Right hindlimb (tissue), 1 donor: ENCODE data around the gene FAM210B.
"Not testable (repeated sequence)": the region's sequence is repeated elsewhere in the genome, so short reads cannot be mapped to it uniquely, and the experiment has no call there.

ENCODE experiments used
- DNase-seq: peaks from one replicate; pipeline ENCODE4 v3.0.0-alpha.2; 2018

Gene FAM210B

DNA sequence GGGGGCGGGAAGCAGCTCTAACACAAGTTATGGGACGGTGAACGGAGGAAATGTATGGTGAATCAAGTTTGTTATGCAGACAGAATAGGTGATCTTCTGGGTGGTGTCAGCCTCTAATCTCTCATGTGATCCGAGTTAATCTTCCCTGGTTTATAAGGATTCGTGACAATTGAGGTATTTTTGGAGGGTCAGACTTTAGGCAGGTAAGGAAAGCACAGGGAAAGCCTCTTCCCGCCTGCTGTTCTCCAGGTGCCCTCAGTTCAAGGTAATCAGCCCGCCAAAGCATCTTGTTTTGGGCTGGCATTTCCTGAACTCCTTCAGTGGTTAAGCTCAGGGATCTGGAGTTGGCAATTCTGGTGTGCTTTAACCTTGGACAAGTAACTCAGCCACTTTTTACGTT lies 34.9 kb downstream of the FAM210B start:
- DNase-seq = no peak

DNA sequence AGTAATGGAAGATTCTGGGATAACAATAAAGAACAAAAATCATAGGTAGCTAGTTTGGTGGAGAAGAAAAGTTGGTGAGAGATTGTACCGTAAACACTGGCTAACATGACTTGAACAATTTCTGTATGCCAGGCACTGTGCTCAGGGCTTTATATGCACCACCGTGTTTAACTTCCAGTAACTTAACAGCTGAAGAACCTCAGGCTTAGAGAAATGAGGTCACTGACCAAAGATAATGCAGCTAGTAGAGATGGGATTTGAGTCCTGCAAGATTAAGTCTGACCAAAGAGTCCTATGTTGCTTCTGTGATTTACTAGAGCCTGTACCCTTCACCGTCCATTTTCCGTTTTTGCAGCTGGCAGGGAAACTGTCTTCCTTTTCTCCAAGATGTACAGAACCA lies 36.4 kb downstream of the FAM210B start:
- DNase-seq = no peak

DNA sequence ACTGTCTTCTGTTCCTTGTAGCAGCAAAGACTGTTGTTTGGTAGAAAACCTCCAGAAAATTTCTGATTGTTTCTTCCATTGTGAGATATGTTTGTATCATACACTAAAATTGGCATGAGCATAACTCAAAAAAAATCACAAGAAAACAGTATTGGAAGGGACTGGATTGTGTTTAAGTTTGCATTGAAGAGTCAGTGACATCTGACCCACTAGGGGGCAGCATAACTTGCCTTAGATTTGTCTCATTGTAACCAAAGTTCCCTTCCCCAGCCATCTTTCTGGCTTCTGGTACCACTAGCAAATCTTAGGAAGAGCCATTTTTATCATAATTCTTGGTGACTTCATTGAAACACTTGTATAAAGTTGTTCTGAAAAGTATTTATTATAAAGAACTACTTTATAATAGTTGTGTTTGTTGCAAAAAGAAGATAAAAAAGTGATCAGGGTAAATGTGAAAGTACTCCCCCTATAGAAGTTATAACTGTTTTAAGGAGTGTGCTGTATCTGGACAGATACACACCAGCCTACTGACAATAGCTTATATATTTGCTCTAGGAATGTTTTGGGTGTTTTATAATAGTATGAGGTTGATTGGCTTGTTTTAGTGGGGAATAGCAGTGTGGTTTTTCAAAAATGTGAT lies 41.3 kb downstream of the FAM210B start:
- DNase-seq = peak; percentile 58

DNA sequence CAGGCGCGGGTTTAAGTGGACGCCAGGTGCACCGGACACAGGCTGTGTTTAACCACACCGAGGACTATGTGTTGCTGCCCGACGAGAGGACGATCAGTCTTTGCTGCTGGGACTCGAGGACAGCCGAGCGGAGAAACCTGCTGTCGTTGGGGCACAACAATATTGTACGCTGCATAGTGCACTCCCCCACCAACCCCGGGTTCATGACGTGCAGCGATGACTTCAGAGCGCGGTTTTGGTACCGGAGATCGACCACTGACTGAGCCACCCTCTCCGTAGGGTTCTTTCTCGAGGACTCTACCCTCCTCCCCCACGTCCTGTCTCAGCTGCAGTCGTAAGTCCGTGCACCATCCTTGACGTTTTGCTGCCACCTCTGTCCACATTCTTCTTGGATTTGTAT lies 44.7 kb downstream of the FAM210B start:
- no peak for DNase-seq

DNA sequence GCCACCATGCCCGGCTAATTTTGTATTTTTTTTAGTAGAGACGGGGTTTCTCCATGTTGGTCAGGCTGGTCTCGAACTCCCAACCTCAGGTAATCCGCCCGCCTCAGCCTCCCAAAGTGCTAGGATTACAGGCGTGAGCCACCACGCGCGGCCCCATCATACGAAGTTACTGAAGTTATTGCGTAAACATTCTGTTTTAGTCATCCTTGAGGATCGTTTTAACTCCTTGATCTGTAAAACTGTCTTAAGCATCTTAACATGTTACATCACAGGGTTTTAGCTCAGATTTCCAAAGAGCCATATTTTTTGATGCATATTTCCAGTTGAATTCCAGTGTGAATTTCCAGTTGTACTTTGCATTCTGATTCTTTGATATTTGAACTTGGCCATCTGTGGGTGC lies 46.6 kb downstream of the FAM210B start:
- DNase-seq = not testable (repeated sequence)

GRCh38 chr20:56406910-56407309 lies 48.1 kb downstream of the FAM210B start:
- no peak for DNase-seq

DNA sequence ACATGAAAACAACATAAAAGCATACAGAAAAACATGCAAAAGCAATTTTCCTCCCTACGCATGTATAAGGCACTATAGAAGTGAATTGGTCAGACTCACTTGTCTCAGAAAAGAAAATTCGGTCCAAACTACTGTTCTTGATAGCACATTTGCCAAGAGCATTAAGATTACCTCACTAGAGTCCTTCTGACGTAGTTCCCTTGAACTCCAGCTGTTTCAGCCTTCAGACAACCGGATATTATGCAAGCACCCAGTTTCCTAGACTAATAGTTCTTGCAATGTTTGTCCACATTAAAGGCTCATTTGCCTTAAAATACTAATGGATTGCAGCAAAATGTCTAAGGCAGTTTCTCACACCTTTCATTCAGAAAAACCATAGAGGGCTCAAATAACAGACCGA lies 50.7 kb downstream of the FAM210B start:
- no peak for DNase-seq

DNA sequence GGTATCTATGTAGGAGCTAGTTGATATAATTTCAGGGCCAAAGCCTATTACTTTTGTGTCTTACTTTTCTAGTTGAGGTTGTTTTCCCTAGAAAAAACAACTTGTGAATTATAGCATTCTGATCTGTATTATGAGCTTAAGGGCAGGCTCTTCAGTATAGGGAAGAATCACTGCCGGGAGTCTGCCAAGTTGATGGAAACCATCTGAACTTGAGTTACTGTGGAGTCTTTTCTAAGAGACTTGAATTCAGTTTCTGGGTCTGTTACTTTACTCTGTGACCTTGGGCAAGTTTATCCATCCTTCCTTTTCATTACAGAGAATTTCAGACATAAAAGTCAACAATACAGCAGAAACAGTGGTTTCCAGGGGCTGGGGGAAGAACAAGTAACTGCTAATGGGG lies 51.2 kb downstream of the FAM210B start:
- no peak for DNase-seq

GRCh38 chr20:56411287-56411686 lies 52.5 kb downstream of the FAM210B start:
- not testable (repeated sequence) for DNase-seq

DNA sequence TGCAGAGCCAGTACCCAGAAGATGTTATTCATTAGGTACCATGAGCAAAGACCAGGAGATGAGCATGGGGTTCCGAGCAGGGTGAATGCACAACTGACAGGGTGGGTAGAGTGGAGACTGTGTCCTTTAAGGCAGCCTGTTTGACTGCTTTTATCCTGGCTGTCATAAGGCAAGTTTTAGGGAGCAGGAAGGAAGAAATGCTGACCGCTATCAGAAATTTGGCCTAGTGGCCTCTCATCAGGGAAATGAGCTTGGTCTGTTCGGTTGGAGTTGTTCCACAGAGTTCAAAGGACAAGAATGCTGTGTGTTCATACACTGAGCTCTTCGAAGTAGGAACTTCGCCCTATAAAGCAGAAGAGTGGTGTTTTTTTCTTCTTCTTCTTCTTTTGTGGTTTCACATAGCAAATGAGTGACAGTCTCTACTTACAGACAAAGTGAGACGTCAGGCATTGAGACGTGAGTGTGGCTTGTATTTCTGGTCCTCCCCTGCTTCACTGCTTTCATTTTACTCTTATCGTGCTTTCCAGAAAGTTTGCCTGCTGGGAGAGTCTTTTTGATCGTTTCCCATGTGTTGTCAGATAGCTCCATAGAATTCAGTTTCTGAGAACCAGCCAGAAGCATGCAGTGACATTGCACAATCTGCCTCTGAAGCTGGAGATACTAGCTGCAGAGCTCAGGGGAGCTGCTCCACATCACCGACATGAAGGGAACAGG lies 53.1 kb downstream of the FAM210B start, which contains the start of gene CASS4:
TSS of gene CASS4 (plus strand) at position 502 of the 714 bp plus-strand sequence. CDS start at position 701, 199 bp downstream.
- no peak for DNase-seq

GRCh38 chr20:56412473-56412790 lies 53.7 kb downstream of the FAM210B start:
- DNase-seq = no peak

GRCh38 chr20:56412949-56413348 lies 54.2 kb downstream of the FAM210B start:
- DNase-seq = no peak

DNA sequence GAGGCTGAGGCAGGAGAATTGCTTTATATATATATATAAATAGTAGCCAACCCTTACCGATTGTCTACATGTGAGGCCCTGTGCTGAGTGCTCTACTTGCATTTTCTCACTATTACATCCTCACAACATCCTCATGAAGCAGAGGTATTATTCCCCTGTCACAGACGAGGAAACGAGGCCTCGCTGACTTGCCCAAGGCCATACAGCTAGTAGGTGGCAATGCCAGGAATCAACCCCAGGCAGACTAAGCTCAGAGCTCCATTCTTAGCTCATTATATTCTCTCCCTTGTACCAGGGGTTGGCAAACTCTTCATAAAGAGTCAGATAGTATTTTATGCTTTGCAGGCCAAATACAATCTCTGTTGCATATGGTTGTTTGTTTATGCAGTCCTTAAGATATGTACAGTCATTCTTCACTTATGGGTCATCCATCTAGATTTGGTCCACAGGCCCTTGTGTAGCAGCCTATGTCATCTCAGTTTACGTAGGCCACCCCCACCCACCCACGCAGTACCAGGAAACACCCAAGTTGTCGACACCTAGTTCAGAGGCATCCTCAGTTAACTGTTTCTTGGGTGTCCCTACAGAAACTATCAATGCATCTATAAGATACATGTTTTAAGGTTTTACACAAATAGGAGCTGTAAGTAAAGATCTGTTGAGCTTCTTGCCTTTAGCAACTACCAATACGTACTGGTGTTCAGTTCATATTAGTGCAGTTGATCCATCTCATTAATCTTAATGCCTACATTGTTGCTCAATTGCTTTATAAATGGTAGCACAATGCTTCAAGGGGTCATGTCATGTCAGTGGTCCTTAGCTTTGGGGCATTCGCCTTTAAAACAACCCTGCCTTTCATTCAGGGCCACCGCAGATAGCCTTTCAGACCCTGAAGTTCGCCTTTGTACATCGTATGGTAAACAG lies 56.3 kb downstream of the FAM210B start:
- no peak for DNase-seq

DNA sequence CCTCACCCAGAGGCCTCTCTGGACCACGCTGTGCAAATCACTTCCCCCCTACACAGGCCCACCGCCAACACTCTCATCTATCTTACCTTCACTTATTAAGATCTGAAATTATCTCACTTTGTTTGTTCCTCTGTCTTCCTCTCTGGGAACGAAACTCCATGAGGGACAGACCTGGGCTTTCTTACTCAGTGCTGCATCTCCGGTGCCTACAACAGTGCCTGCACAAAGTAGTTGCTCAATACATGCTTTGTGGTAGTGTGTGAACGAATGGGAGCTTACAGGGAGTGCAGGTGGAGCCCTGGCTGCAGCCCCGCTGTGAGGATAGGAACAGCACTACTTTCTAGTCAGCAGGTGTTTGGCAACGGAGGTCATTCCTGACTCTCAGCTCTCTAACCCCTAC lies 58.6 kb downstream of the FAM210B start:
- DNase-seq = no peak

GRCh38 chr20:56417911-56418310 lies 59.1 kb downstream of the FAM210B start:
- DNase-seq = no peak
